Spinal cord (tissue), 10 donors: ENCODE measurements around the gene SSU72. TPM values are rescaled to one million over a fixed set of nuclear protein-coding genes. Genes with fewer than 3 reads are reported as not detected.
"Not testable (repeated sequence)": the region's sequence is repeated elsewhere in the genome, so short reads cannot be mapped to it uniquely, and the experiment has no call there.

Experiments
- DNase-seq, 6 donors: peaks; one replicate each; pipeline versions ENCODE4 v3.0.0 to v3.0.0-alpha.2; 2013 to 2015; ENCODE audit warnings: low spot score in 6 of 6, low read depth in 4 of 6
- H3K27ac ChIP-seq: one replicate; pipeline ENCODE4 v1.5.1; 2013; ENCODE audit warnings: low read depth, low read length, control low read depth
- H3K27me3 ChIP-seq: one replicate; pipeline ENCODE4 v1.6.1; 2013; ENCODE audit warnings: low read length; ENCODE audit not compliant: control insufficient read depth, insufficient read depth
- H3K36me3 ChIP-seq: one replicate; pipeline ENCODE4 v1.6.1; 2013; ENCODE audit warnings: low read length; ENCODE audit not compliant: control insufficient read depth, insufficient read depth
- H3K4me1 ChIP-seq: one replicate; pipeline ENCODE4 v1.6.1; 2013; ENCODE audit warnings: low read length; ENCODE audit not compliant: control insufficient read depth, insufficient read depth
- H3K4me3 ChIP-seq: one replicate; pipeline ENCODE4 v1.5.1; 2013; ENCODE audit warnings: low read depth, low read length, control low read depth
- H3K9me3 ChIP-seq: one replicate; pipeline ENCODE4 v1.6.1; 2013; ENCODE audit warnings: low read length; ENCODE audit not compliant: control insufficient read depth, insufficient read depth
- WGBS: methylation state at CpG from one replicate; pipeline ENCODE4 v1.1.5; 2013; ENCODE audit warnings: missing lambda C conversion rate; ENCODE audit not compliant: insufficient coverage; 5-methylcytosine and 5-hydroxymethylcytosine counted together
- polyA plus RNA-seq, 2 donors: library from polyadenylated mRNA; unstranded; fragments of 120-200 nt; gene quantifications; one replicate each; pipeline ENCODE4 v1.2.1, GENCODE V29; 2013; ENCODE audit not compliant: insufficient read length in 2 of 2
- total RNA-seq, 2 donors: library from RNA; depleted of rRNA in 1 of 2; stranded (reverse); fragments of 120-200 nt in 1 of 2; fragments of >200 nt in 1 of 2; gene quantifications; one replicate each; pipeline versions ENCODE4 v1.2.3 to v1.2.4, GENCODE V29; 2013 to 2014
- donor health status: healthy.

Gene SSU72
- total and polyA plus RNA-seq, 4 donors = 42.1 to 121 (median 83.3) TPM

DNA sequence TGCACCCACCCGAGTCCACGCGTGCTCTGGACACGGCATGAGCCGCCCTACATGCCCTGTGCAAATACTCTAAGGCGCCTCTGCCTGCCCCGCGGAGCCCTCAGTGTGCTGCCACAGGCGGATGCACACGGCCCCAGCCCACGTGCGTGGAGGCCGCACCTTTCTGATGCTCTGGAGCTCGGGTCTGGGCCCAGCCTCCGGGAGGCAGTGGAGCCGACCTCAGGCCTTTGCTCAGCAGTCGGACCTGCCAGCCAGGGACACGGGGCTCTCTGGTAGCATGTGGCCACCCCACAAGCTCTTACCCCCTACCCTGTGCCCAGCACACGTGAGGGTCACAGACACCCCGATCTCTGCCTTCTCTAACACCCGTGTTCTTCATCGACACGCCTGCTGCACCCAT lies 36.3 kb downstream of the SSU72 start:
- Histone ChIP-seq H3K4me1 (peaks cover 28% of the 10 kb centered on the region), H3K27me3 (no peaks in the 10 kb centered on the region), H3K36me3 (peaks cover 87% of the 10 kb centered on the region), H3K9me3 (no peaks in the 10 kb centered on the region), H3K4me3 (no peak overlapping the region), H3K27ac (no peak overlapping the region)
- no peak for DNase-seq
- WGBS = 92% methylated on average over 23 of the region's 23 CpGs

DNA sequence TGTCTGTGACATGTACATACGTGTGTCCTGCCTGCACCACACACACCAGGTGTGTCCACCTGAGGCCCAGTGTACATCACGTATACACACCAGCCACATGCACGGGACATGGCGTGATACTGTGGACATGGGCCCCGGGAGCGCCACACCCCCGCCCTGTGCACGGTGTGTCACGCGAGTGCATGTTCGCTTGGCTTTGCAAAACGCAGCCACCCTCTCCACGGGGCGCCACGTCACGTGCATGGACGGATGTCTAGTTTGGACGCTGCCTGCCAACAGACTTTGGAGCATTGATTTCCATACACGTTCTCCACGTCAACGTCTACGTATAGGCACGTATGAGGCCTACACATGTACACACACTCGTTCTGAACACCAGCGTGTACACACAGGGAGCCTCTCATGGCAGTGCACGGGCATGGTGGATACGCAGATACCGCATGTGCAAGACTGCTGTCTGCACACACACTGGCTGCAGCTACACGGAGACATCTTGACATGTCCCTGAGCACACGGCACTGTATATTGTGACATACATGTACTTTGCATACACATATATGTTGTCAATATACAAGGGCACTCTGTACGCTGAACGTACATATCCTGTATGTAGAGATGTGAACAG lies 36.9 kb downstream of the SSU72 start:
- Histone ChIP-seq H3K27ac (no peak overlapping the region), H3K4me1 (peaks cover 26% of the 10 kb centered on the region), H3K9me3 (no peaks in the 10 kb centered on the region), H3K36me3 (peaks cover 87% of the 10 kb centered on the region), H3K27me3 (no peaks in the 10 kb centered on the region), H3K4me3 (no peak overlapping the region)
- no peak for DNase-seq
- 96% methylated on average over 31 of the region's 32 CpGs for WGBS

DNA sequence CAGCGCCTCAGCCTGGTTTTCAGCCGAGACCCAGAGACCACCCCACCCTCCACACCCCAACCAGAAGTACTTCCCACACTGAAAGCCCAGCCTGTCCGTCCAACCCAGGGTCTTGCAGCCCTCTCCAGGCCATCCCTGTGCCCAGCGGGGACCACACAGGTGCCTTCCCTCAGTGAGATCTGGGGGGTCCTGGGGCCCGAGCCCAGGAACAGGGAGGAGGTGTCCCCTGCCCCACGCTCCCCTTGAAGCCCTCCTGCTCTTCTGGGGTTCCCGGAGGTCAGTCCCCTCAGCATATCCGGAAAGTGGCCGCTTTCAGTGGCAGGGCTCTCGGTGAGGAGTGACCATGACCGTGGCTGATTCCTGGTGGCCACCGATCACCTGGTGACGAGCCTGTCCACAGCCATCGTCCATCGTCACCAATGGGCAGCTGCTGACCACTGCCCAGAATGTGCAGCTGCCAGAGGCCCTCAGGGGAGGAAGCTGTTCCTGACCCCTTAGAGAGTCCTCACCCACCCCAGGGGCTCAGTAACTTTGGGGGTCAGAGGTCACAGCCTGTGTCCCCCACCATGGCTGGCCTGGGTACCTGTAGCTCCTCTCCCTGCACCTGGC lies 37.6 kb downstream of the SSU72 start:
- Histone ChIP-seq H3K27ac (no peak overlapping the region), H3K4me3 (no peak overlapping the region), H3K27me3 (no peaks in the 10 kb centered on the region), H3K9me3 (no peaks in the 10 kb centered on the region), H3K36me3 (peaks cover 84% of the 10 kb centered on the region), H3K4me1 (peaks cover 25% of the 10 kb centered on the region)
- no peak for DNase-seq
- 89% methylated on average over 15 of the region's 15 CpGs for WGBS

DNA sequence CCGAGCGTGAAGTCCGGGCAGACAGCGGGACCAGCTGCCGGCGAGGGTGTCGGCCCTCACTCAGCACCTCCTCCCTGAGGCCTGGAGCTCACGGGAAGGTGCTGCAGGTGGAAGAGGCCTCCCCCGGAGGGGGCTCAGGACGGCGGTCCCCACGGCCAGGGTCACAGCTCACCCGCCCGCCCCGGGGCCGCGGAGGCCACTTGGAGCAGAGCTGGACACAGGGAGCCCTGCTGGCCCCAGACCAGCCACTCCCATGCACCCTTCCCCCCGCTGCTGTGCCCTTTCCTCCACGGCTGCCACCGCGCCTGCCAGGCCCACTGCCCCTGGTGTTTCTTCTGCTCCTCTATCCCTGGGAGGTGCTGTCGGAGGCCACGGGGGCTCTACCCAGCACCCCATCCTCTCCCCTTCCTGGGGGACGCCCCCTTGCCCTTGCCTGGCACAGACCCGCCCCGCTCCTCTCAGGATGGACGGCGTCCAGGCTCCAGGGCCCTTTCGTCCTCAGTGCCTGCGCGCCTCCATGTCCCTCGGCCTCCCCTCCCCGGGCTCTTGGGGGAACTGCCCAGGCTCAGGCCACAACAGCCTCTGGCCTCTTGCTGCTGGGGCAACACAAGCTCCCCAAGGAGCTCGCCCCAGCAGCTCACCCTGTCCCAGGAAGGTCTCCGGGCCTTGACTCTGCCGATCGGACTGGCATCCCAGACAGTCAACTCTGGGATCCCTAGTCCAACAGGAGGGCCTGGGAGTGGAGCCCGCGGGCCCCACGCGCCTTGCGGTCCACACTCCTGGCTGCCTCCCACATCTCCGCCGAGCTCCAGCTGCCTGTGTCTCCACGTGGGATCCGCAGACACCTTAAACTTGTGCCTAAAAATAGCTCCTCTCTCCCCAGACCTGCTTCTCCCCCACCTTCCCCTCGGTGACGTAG lies 38.4 kb downstream of the SSU72 start:
- Histone ChIP-seq H3K27ac (no peak overlapping the region), H3K9me3 (peaks cover 1% of the 10 kb centered on the region), H3K27me3 (no peaks in the 10 kb centered on the region), H3K4me3 (no peak overlapping the region), H3K4me1 (peaks cover 20% of the 10 kb centered on the region), H3K36me3 (peaks cover 76% of the 10 kb centered on the region)
- WGBS = 85% methylated on average over 47 of the region's 48 CpGs
- DNase-seq = no peak

DNA sequence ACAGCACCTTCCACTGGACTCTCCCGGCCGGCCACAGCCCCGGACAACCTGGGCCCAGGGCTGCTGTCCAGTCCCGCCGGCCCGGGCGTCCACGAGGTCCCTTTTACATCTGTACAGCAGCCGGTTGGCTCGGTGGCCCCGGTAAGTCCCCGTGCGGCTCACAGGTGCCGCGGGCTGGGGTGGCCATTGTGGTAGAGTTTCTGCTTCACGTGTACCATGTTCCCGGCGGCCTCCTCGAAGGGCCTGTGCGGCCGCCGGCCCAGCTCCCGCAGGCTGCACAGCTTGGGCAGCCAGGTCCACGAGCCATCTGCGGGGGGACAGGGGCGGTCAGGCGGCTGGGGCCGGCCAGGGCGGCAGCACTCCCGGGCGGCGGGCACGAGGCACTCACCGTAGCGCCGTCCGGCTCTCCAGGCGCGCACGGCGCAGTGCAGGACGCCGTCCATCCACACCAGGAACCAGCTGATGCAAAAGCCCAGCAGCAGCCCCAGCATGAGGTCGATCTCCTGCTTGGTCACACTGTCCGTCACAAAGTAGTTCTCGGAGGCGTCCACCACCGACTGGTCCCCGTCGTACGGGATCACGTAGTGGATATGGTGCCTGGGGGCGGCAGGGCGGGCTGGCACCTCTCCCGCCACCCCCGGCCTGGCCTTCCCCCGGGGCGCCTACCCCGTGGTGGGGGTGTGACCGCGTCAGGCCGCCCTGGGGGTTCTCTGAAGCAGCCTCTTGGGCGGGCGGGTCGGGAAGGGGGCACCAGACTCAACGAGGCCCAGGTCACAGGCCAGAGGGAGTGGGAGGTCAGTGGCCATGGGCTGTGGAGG lies 39.3 kb downstream of the SSU72 start:
- DNase-seq = no peak
- peaks cover 1% of the 10 kb centered on the region for H3K9me3 ChIP-seq
- no peaks in the 10 kb centered on the region for H3K27me3 ChIP-seq
- H3K36me3 ChIP-seq = peaks cover 70% of the 10 kb centered on the region
- no peak overlapping the region for H3K27ac ChIP-seq
- no peak overlapping the region for H3K4me3 ChIP-seq
- 94% methylated on average over 54 of the region's 66 CpGs for WGBS
- H3K4me1 ChIP-seq = peaks cover 14% of the 10 kb centered on the region

DNA sequence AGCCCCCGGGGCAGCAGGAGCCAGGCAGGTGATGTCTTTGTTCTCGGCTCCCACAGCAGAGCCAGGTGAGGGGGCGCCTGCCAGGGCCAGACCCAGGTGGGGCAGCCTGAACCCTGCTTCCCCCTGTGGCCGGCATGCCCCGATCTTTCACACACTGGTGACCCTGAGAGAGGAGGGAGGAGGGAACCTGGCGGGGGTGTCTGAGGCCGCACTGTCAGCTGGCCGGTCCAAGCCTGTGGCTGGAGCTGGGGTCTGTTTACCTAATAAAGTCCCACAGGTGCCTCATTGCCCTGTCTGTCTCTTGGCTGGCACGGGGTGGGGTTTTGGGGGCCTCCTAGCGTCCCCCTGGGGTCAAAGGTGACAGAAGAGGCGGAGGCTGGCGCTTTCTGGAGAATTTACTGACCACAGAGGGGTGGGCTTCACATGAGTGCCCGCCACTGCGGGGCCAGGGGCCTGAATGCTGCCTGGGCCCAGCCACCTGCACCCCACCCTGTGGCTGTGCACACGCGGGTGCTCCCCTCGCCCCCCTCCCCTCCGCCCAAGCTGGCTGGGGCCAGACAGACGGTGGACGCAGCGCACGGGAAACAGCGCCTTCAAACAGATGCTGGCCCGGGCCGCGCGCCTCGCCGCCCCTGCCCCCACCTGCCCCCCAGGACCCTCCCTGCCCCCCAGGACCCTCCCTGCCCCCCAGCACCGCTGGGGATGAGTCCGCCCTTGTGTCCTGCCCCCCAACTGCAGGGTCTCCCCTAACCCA lies 40.1 kb downstream of the SSU72 start:
- Histone ChIP-seq H3K4me1 (peaks cover 14% of the 10 kb centered on the region), H3K27ac (no peak overlapping the region), H3K9me3 (peaks cover 1% of the 10 kb centered on the region), H3K36me3 (peaks cover 78% of the 10 kb centered on the region), H3K27me3 (no peaks in the 10 kb centered on the region), H3K4me3 (no peak overlapping the region)
- no peak for DNase-seq
- 86% methylated on average over 18 of the region's 31 CpGs for WGBS

DNA sequence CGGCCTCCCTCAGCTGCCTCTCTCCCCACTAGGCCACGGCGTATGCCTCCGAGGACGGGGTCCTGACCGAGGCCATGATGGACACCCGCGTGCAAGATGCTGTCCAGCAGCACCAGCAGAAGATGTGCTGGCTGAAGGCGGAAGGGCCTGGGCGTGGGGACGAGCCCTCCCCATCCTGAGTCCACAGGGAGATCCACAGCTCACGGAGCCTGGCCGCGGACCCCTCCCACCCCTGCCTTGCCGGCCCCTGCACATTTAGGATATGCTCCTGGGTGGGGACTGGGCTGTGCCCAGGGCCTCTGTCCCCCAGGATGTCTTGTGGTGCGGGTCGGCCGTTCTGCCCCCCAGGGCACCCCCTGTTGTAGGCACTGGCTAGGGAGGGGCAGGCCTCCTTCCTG lies 40.8 kb downstream of the SSU72 start:
- H3K4me3 ChIP-seq, DNase-seq, H3K4me1 ChIP-seq, H3K27me3 ChIP-seq, H3K9me3 ChIP-seq, H3K27ac ChIP-seq: not testable (repeated sequence)
- peaks cover 79% of the 10 kb centered on the region for H3K36me3 ChIP-seq
- WGBS = 94% methylated on average over 6 of the region's 18 CpGs

DNA sequence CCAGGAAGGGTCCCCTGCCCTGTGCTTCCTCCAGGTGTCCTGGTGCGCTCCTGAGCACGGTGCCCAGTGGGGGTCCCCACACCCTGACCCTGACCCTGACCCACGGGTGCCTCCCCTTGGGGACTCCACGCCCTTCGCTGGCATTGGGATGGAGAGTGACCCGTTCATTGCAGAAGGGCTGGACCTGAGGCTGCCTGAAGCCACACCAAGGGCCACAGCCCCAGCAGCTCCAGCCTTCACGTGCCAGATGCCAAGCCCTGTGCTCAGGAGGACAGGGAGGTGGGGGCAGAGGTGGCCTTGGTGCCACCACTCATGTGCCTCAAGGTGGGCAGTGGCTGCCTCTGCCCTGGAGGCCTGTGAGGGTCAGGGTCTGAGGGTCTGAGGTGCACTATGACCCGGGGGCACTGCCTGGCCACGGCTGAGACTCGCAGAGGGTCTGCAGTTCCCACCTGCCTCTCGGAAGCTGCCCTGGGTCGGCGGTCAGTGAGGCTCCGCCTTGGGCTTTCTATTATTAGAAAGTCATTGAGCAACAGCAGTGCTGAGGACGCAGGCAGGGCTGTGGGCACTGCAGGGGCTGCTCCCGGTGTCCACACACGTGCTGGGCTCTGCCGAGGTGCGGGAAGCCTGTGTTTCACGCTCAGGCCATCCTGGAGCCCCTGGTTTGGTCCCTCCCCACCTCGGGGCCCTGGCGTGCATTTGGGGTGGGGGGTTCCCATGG lies 41.3 kb downstream of the SSU72 start:
- H3K4me1 ChIP-seq, H3K27ac ChIP-seq, DNase-seq, H3K27me3 ChIP-seq, H3K4me3 ChIP-seq, H3K9me3 ChIP-seq: not testable (repeated sequence)
- WGBS = 78% methylated on average over 11 of the region's 22 CpGs
- peaks cover 79% of the 10 kb centered on the region for H3K36me3 ChIP-seq
